K562 (cell line): Measurements from ENCODE around the gene TUT1. TPM values are rescaled to one million over a fixed set of nuclear protein-coding genes. Genes with fewer than 3 reads are reported as not detected.

Source experiments
- BACH1 ChIP-seq: fragments of 200-800 bp; sonication (Bioruptor generic); IDR thresholded peaks from 2 replicates; pipeline ENCODE4 v1.6.1; 2016; ENCODE audit warnings: missing genetic modification characterization, missing compliant biosample characterization
- BRF2 ChIP-seq: IDR thresholded peaks from 3 replicates; pipeline ENCODE4 v1.6.1; 2011; ENCODE audit warnings: borderline replicate concordance, mild to moderate bottlenecking; ENCODE audit not compliant: insufficient read length, insufficient read depth
- HNRNPLL ChIP-seq: fragments of 200-400 bp; formaldehyde crosslinking; IDR thresholded peaks from 2 replicates; pipeline ENCODE4 v1.6.1; 2017; ENCODE audit warnings: low read length, low read depth, mild to moderate bottlenecking; ENCODE audit not compliant: poor library complexity, severe bottlenecking
- IFI16 ChIP-seq: fragments of 250-450 bp; sonication (Bioruptor Pico); IDR thresholded peaks from 2 replicates; pipeline ENCODE4 v2.1.2; 2022; ENCODE audit warnings: mild to moderate bottlenecking, inconsistent platforms
- MAZ ChIP-seq, 2 experiments: fragments of 450-650 bp in 1 of 2; sonication (generic) in 1 of 2; formaldehyde crosslinking; IDR thresholded peaks in 1 of 2; conservative IDR thresholded peaks in 1 of 2; 2 replicates each; pipeline versions ENCODE4 v1.4.0 to v1.5.0; 2020; ENCODE audit warnings: mild to moderate bottlenecking in 1 of 2, missing genetic modification reagents in 1 of 2
- MTA3 ChIP-seq: fragments of 450-650 bp; formaldehyde crosslinking; IDR thresholded peaks from 2 replicates; pipeline ENCODE4 v1.6.1; 2017; ENCODE audit warnings: mild to moderate bottlenecking, borderline replicate concordance
- NFE2 ChIP-seq: IDR thresholded peaks from 2 replicates; pipeline ENCODE4 v1.6.1; 2014; ENCODE audit warnings: antibody characterized with exemption, low read depth
- PYGO2 ChIP-seq: fragments of 450-650 bp; IDR thresholded peaks from 2 replicates; pipeline ENCODE4 v1.6.1; 2016; ENCODE audit warnings: mild to moderate bottlenecking, missing genetic modification characterization, moderate library complexity, missing compliant biosample characterization
- RBM14 ChIP-seq: fragments of 200-400 bp; formaldehyde crosslinking; IDR thresholded peaks from 2 replicates; pipeline ENCODE4 v1.6.1; 2018; ENCODE audit warnings: low read depth, mild to moderate bottlenecking, low read length, moderate library complexity, borderline replicate concordance; ENCODE audit not compliant: insufficient read depth
- RBM39 ChIP-seq: fragments of 200-400 bp; formaldehyde crosslinking; optimal IDR thresholded peaks from 2 replicates; pipeline ENCODE3; 2018; ENCODE audit warnings: low read depth, low read length
- SMARCB1 ChIP-seq: IDR thresholded peaks from 2 replicates; pipeline ENCODE4 v1.6.1; 2011; ENCODE audit warnings: improper control_type of control experiment, low read depth; ENCODE audit not compliant: insufficient read length
- SRSF9 ChIP-seq: fragments of 200-400 bp; formaldehyde crosslinking; IDR thresholded peaks from 2 replicates; pipeline ENCODE4 v1.6.1; 2017; ENCODE audit warnings: low read depth, low read length, borderline replicate concordance
- ZBTB49 ChIP-seq: sonication (generic); formaldehyde crosslinking; IDR thresholded peaks from 2 replicates; pipeline ENCODE4 v1.8.0; 2022; ENCODE audit warnings: missing genetic modification reagents, mild to moderate bottlenecking, borderline replicate concordance
- ZNF23 ChIP-seq: fragments of 250-450 bp; sonication (Bioruptor Pico); IDR thresholded peaks from 2 replicates; pipeline ENCODE4 v1.4.0; 2020; ENCODE audit warnings: mild to moderate bottlenecking
- ZNF324 ChIP-seq: fragments of 250-450 bp; sonication (Bioruptor Pico); IDR thresholded peaks from 2 replicates; pipeline ENCODE4 v1.4.0; 2020; ENCODE audit warnings: mild to moderate bottlenecking
- ZNF639 ChIP-seq, 2 experiments: fragments of 200-800 bp in 1 of 2; sonication (Bioruptor generic) in 1 of 2; sonication (generic) in 1 of 2; formaldehyde crosslinking in 1 of 2; IDR thresholded peaks in 1 of 2; conservative IDR thresholded peaks in 1 of 2; 2 replicates each; pipeline versions ENCODE4 v1.5.0 to v1.6.1; 2016 to 2020; ENCODE audit warnings: missing compliant biosample characterization in 1 of 2, missing genetic modification characterization in 1 of 2, missing genetic modification reagents in 1 of 2
- polyA plus RNA-seq, 8 experiments: library from polyadenylated mRNA; depleted of rRNA in 4 of 8; stranded (reverse) in 5 of 8; unstranded in 3 of 8; fragments of >200 nt; fragmentation: Nextera tagmentation in 2 of 8; fragmentation: Illumina TruSeq in 1 of 8; extraction: Ambion mirVana in 2 of 8; extraction: Trizol in 1 of 8; gene quantifications; 2 replicates each; pipeline versions ENCODE4 v1.2.1 to v1.2.3, GENCODE V29; 2011 to 2014; ENCODE audit warnings: inconsistent platforms in 1 of 8, missing spikeins in 1 of 8
- total RNA-seq, 7 experiments: library from RNA; depleted of rRNA in 6 of 7; stranded (reverse); fragments of >200 nt in 6 of 7; fragmentation: Illumina TruSeq in 2 of 7; extraction: Trizol in 2 of 7; gene quantifications; 2 replicates each; pipeline versions ENCODE4 v1.2.1 to v1.2.3, GENCODE V29; 2011 to 2021; ENCODE audit warnings: low replicate concordance in 1 of 7
- TF ChIP-seq, protein P1 (sequence below), 2 experiments: IDR thresholded peaks; 2 replicates each; pipeline ENCODE4 v1.6.1; 2011; ENCODE audit warnings: borderline replicate concordance in 1 of 2, control low read depth in 1 of 2, low read depth in 1 of 2, low read length in 1 of 2, mild to moderate bottlenecking in 1 of 2, mixed read lengths in 1 of 2, moderate library complexity in 1 of 2; ENCODE audit not compliant: insufficient read depth in 1 of 2, insufficient read length in 1 of 2, poor library complexity in 1 of 2, severe bottlenecking in 1 of 2; ENCODE audit errors: extremely low read depth in 1 of 2

The TUT1 gene
- total and polyA plus RNA-seq, 9 of the 15 experiments (the other 6 are each of a cell fraction or from before 2014, with no cell fraction given), result 0.66 to 44.3 (median 15.7) TPM

GRCh38 chr11:62599069-62599696 lies 7.9 kb upstream of the TUT1 start (continued):
- TF ChIP-seq HNRNPLL, result peak; percentile 29
- no peak for TF ChIP-seq ZNF639 (CRISPR knock-in tag; conservative IDR thresholded peaks at IDR 0.05 in 1 of 2, IDR thresholded peaks at IDR 0.05 in 1 of 2)
- TF ChIP-seq PYGO2 (tag), result no peak
- TF ChIP-seq BRF2, result no peak
- TF ChIP-seq NFE2, result no peak
- no peak for TF ChIP-seq IFI16 (CRISPR knock-in tag)
- no peak for TF ChIP-seq ZNF324
- no peak for TF ChIP-seq ZBTB49 (CRISPR knock-in tag)
- peak; percentile 24; the same call in 1 of the 2 replicates for TF ChIP-seq MTA3
- TF ChIP-seq RBM39, result peak; percentile 84
- TF ChIP-seq MAZ (CRISPR knock-in tag; conservative IDR thresholded peaks at IDR 0.05 in 1 of 2, IDR thresholded peaks at IDR 0.05 in 1 of 2), result peak; percentile 41 to 87; a peak in 3 of 4 replicates
- TF ChIP-seq SMARCB1, result no peak
- no peak for TF ChIP-seq ZNF23 (CRISPR knock-in tag)
- no peak for TF ChIP-seq RBM14
- TF ChIP-seq BACH1, result no peak
- TF ChIP-seq SRSF9, result no peak
- TF ChIP-seq, protein P1, sequence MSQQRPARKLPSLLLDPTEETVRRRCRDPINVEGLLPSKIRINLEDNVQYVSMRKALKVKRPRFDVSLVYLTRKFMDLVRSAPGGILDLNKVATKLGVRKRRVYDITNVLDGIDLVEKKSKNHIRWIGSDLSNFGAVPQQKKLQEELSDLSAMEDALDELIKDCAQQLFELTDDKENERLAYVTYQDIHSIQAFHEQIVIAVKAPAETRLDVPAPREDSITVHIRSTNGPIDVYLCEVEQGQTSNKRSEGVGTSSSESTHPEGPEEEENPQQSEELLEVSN (IDR thresholded peaks at IDR 0.05; ENCODE audit: borderline replicate concordance in 1 of 2, extremely low read depth in 1 of 2, insufficient read depth in 1 of 2, insufficient read length in 1 of 2, low read depth in 1 of 2, low read length in 1 of 2, poor library complexity in 1 of 2, severe bottlenecking in 1 of 2), result no peak
